Mesendoderm (in vitro differentiated cells): ENCODE data around the gene SPG11.

Source experiments
- DNase-seq: peaks from one replicate; pipeline ENCODE4 v3.0.0; 2013
- H2AK5ac ChIP-seq: 2 replicates; pipeline ENCODE4 v1.6.1; 2013; ENCODE audit warnings: low read length, inconsistent platforms
- H2BK120ac ChIP-seq: 2 replicates; pipeline ENCODE4 v1.6.1; 2013; ENCODE audit warnings: low read depth, mild to moderate bottlenecking, low read length, moderate library complexity, mixed read lengths
- H2BK15ac ChIP-seq: replicated peaks from 2 replicates; pipeline ENCODE4 v1.6.1; 2013; ENCODE audit warnings: low read depth, mild to moderate bottlenecking, moderate library complexity
- H2BK5ac ChIP-seq: 2 replicates; pipeline ENCODE4 v1.6.1; 2013; ENCODE audit warnings: low read length, inconsistent platforms
- H3K18ac ChIP-seq: 2 replicates; pipeline ENCODE4 v1.6.1; 2013; ENCODE audit warnings: mild to moderate bottlenecking, low read length, mixed read lengths
- H3K23ac ChIP-seq: one replicate; pipeline ENCODE4 v1.6.1; 2013; ENCODE audit warnings: low read length
- H3K27ac ChIP-seq: 2 replicates; pipeline ENCODE4 v1.5.1; 2013; ENCODE audit warnings: low read depth, mild to moderate bottlenecking, inconsistent platforms, low read length, moderate library complexity
- H3K27me3 ChIP-seq: 2 replicates; pipeline ENCODE4 v1.6.1; 2013; ENCODE audit warnings: low read length, control low read depth, mild to moderate bottlenecking, inconsistent platforms; ENCODE audit not compliant: insufficient read depth, poor library complexity
- H3K36me3 ChIP-seq: 2 replicates; pipeline ENCODE4 v1.6.1; 2013; ENCODE audit warnings: low read length, inconsistent platforms; ENCODE audit not compliant: control insufficient read depth, insufficient read depth
- H3K4ac ChIP-seq: one replicate; pipeline ENCODE4 v1.6.1; 2013; ENCODE audit warnings: low read depth, mild to moderate bottlenecking, low read length, moderate library complexity
- H3K4me1 ChIP-seq: 2 replicates; pipeline ENCODE4 v1.6.1; 2013; ENCODE audit warnings: low read depth, low read length, inconsistent platforms; ENCODE audit not compliant: control insufficient read depth
- H3K4me2 ChIP-seq: 2 replicates; pipeline ENCODE4 v1.6.1; 2013; ENCODE audit warnings: low read length
- H3K4me3 ChIP-seq: 2 replicates; pipeline ENCODE4 v1.5.1; 2013; ENCODE audit warnings: mild to moderate bottlenecking, low read length
- H3K56ac ChIP-seq: one replicate; pipeline ENCODE4 v1.6.1; 2013; ENCODE audit warnings: low read length
- H3K79me1 ChIP-seq: 2 replicates; pipeline ENCODE4 v1.6.1; 2013; ENCODE audit warnings: low read length, inconsistent platforms
- H3K79me2 ChIP-seq: 2 replicates; pipeline ENCODE4 v1.6.1; 2013; ENCODE audit warnings: mild to moderate bottlenecking, low read length; ENCODE audit not compliant: control insufficient read depth, insufficient read depth
- H3K9ac ChIP-seq: 2 replicates; pipeline ENCODE4 v1.6.1; 2013; ENCODE audit warnings: low read length, inconsistent platforms
- H4K5ac ChIP-seq: one replicate; pipeline ENCODE4 v1.6.1; 2013; ENCODE audit warnings: low read length
- H4K8ac ChIP-seq: one replicate; pipeline ENCODE4 v1.6.1; 2013; ENCODE audit warnings: low read depth, mild to moderate bottlenecking, control low read depth, low read length, moderate library complexity
- WGBS: extraction: QIAGEN DNeasy Blood & Tissue Kit; methylation state at CpG from one replicate; pipeline ENCODE4 v1.1.7; 2013; ENCODE audit warnings: low lambda C conversion rate, missing lambda C conversion rate; ENCODE audit not compliant: insufficient coverage; ENCODE audit errors: extremely low coverage; 5-methylcytosine and 5-hydroxymethylcytosine counted together

The SPG11 gene

DNA sequence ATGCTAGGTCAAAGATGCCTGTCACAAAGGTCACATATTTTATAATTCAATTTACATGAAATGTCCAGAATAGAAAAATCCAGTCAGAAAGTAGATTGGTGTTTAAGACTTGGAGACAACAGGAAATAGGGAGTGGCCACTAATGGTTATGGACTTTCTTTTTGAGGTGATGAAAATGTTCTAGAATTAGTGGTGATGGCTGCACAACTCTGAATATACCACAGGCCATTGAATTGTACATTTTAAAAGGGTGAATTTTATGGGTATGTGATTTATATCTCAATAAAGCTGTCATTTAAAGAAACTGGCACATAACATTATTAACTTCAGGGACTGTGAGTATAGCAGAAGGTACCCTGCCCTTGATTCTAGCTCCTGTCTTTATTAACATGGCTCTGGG is 15.8 kb downstream of the SPG11 start:
- Histone ChIP-seq H3K36me3 (peaks cover 2% of the 10 kb centered on the region), H3K4ac (no peak overlapping the region), H3K4me1 (no peaks in the 10 kb centered on the region), H3K9ac (no peak overlapping the region), H3K27ac (no peak overlapping the region), H2AK5ac (no peak overlapping the region), H3K18ac (no peak overlapping the region), H4K5ac (no peak overlapping the region), H3K4me2 (no peak overlapping the region), H3K23ac (no peak overlapping the region), H4K8ac (no peak overlapping the region), H2BK5ac (no peak overlapping the region), H3K27me3 (no peaks in the 10 kb centered on the region), H3K56ac (no peak overlapping the region), H2BK120ac (no peak overlapping the region), H3K79me1 (no peaks in the 10 kb centered on the region), H3K79me2 (no peaks in the 10 kb centered on the region), H3K4me3 (no peak overlapping the region), H2BK15ac (no peak overlapping the region)
- no peak for DNase-seq

DNA sequence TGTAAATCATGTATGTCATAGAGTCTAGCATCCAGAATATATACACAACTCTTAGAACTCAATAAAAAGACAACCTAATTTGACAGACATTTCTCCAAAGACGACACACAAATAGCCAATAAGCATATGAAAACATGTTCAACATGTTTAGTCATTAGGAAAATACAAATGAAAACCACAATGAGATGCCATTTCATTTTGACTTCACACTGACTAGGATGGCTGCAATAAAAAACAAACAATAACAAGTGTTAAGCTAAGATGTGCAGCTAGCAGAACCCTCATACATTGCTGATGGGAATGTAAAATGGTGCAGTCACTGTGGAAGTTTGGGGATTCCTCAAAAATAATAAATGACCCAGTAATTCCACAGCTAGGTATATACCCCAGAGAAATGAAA is 16.4 kb downstream of the SPG11 start:
- Histone ChIP-seq H2AK5ac (no peak overlapping the region), H2BK15ac (no peak overlapping the region), H3K79me2 (no peaks in the 10 kb centered on the region), H4K8ac (no peak overlapping the region), H3K4me2 (no peak overlapping the region), H3K18ac (no peak overlapping the region), H3K4me1 (no peaks in the 10 kb centered on the region), H3K4me3 (no peak overlapping the region), H3K79me1 (no peaks in the 10 kb centered on the region), H2BK120ac (no peak overlapping the region), H2BK5ac (no peak overlapping the region), H3K27me3 (no peaks in the 10 kb centered on the region), H3K9ac (no peak overlapping the region), H4K5ac (no peak overlapping the region), H3K4ac (no peak overlapping the region), H3K56ac (no peak overlapping the region), H3K27ac (no peak overlapping the region), H3K23ac (no peak overlapping the region), H3K36me3 (peaks cover 2% of the 10 kb centered on the region)
- WGBS = no CpG with 5 or more reads among the region's 1 CpG
- DNase-seq = no peak

DNA sequence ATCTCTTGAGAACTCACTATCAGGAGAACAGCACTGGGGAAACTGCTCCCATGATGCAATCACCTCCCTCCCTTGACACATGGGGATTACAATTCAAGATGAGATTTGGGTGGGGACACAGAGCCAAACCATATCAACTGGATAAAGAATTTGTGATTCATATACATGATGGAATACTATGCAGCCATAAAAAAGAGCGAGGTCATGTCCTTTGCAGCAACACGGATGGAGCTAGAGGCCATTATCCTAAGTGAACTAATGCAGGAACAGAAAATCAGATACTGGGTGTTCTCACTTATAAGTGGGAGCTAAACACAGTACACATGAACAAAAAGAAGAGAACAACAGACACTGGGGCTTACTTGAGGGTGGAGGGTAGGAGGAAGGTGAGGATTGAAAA is 17.0 kb downstream of the SPG11 start:
- H2BK120ac ChIP-seq = no peak overlapping the region
- no peak overlapping the region for H3K56ac ChIP-seq
- WGBS = no CpG with 5 or more reads among the region's 2 CpGs
- no peak for DNase-seq
- H2BK15ac ChIP-seq = no peak overlapping the region
- no peak overlapping the region for H3K4me2 ChIP-seq
- no peak overlapping the region for H2AK5ac ChIP-seq
- peaks cover 2% of the 10 kb centered on the region for H3K36me3 ChIP-seq
- H3K27ac ChIP-seq = no peak overlapping the region
- no peak overlapping the region for H2BK5ac ChIP-seq
- H3K79me1 ChIP-seq = no peaks in the 10 kb centered on the region
- H3K27me3 ChIP-seq = no peaks in the 10 kb centered on the region
- no peak overlapping the region for H3K9ac ChIP-seq
- H3K18ac ChIP-seq = no peak overlapping the region
- H4K5ac ChIP-seq = no peak overlapping the region
- H4K8ac ChIP-seq = no peak overlapping the region
- H3K79me2 ChIP-seq = no peaks in the 10 kb centered on the region
- H3K23ac ChIP-seq = no peak overlapping the region
- H3K4ac ChIP-seq = no peak overlapping the region
- no peaks in the 10 kb centered on the region for H3K4me1 ChIP-seq
- H3K4me3 ChIP-seq = no peak overlapping the region

DNA sequence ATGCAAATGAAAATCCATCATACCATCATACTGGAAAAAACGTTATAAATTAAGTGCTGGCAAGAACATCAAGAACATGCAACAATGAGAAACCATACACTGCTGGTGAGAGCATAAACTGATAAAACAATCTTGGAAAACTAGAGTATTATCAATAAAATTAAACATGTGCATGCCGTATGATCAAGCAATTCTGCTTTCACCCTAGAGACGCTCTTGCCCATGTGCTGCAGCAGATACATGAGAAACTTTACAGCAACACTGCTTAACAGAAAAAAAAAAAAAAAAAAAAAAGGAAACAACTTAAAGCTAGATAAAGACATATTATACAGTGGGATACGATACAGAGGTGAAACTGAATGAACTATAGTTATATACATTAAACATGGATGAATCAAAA is 21.8 kb downstream of the SPG11 start:
- no CpG with 5 or more reads among the region's 4 CpGs for WGBS
- Histone ChIP-seq H2BK15ac (no peak overlapping the region), H3K18ac (no peak overlapping the region), H4K5ac (no peak overlapping the region), H3K56ac (no peak overlapping the region), H3K4me3 (no peak overlapping the region), H2BK5ac (no peak overlapping the region), H2AK5ac (no peak overlapping the region), H3K79me1 (no peaks in the 10 kb centered on the region), H4K8ac (no peak overlapping the region), H3K9ac (no peak overlapping the region), H2BK120ac (no peak overlapping the region), H3K4me1 (no peaks in the 10 kb centered on the region), H3K79me2 (no peaks in the 10 kb centered on the region), H3K27ac (no peak overlapping the region), H3K4ac (no peak overlapping the region), H3K36me3 (no peaks in the 10 kb centered on the region), H3K23ac (no peak overlapping the region), H3K27me3 (no peaks in the 10 kb centered on the region), H3K4me2 (no peak overlapping the region)
- DNase-seq = no peak

DNA sequence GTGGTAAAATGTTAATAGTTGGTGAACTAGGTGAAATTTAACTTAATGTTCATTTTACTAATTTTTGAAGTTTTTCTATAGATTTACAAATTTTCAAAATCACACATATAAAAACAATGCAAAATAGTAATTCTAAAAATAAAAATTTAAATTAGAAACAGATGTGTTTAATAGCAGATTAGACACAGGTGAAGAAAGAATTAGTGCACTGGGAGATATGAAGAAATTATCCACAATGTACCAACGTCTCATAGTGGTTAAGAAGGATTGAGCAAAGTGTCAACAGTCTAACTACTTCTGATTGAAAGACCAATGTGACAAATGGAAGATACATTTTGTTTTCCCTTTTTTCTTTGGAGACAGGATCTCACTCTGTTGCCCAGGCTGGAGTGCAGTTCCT is 26.5 kb downstream of the SPG11 start:
- Histone ChIP-seq H2BK15ac (no peak overlapping the region), H3K18ac (no peak overlapping the region), H3K79me2 (no peaks in the 10 kb centered on the region), H3K9ac (no peak overlapping the region), H3K4me1 (no peaks in the 10 kb centered on the region), H4K8ac (no peak overlapping the region), H2AK5ac (no peak overlapping the region), H3K4me3 (no peak overlapping the region), H3K4me2 (no peak overlapping the region), H3K36me3 (no peaks in the 10 kb centered on the region), H2BK5ac (no peak overlapping the region), H3K4ac (no peak overlapping the region), H3K27me3 (no peaks in the 10 kb centered on the region), H3K79me1 (no peaks in the 10 kb centered on the region), H2BK120ac (no peak overlapping the region), H3K27ac (no peak overlapping the region), H4K5ac (no peak overlapping the region), H3K56ac (no peak overlapping the region), H3K23ac (no peak overlapping the region)
- DNase-seq = no peak
- WGBS = no CpG with 5 or more reads among the region's 1 CpG

DNA sequence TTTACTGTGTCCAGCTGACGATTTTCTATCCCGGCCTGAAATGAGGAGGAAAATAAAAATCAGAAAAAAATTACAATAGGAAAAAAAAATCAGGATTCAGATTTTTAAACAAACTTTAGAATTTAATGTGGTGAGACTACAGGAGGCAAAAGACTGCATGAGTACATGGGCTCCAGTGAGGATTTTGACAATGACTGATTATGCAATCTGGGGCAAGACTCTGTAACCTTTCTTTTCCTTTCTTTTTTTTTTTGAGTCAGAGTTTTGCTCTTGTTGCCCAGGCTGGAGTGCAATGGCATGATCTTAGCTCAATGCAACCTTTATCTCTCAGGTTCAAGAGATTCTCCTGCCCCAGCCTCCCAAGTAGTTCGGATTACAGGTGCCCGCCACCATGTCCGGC is 29.9 kb downstream of the SPG11 start:
- no peak overlapping the region for H2BK120ac ChIP-seq
- H2BK5ac ChIP-seq = no peak overlapping the region
- no peak overlapping the region for H4K8ac ChIP-seq
- DNase-seq = no peak
- H3K9ac ChIP-seq = no peak overlapping the region
- H3K4me2 ChIP-seq = no peak overlapping the region
- H4K5ac ChIP-seq = no peak overlapping the region
- no peaks in the 10 kb centered on the region for H3K36me3 ChIP-seq
- no peaks in the 10 kb centered on the region for H3K79me1 ChIP-seq
- no peak overlapping the region for H3K27ac ChIP-seq
- no peak overlapping the region for H3K18ac ChIP-seq
- H3K79me2 ChIP-seq = no peaks in the 10 kb centered on the region
- no peak overlapping the region for H3K4me3 ChIP-seq
- no peak overlapping the region for H3K4ac ChIP-seq
- H2BK15ac ChIP-seq = no peak overlapping the region
- H3K56ac ChIP-seq = no peak overlapping the region
- H2AK5ac ChIP-seq = no peak overlapping the region
- H3K23ac ChIP-seq = no peak overlapping the region
- no peaks in the 10 kb centered on the region for H3K27me3 ChIP-seq
- H3K4me1 ChIP-seq = no peaks in the 10 kb centered on the region
- no CpG with 5 or more reads among the region's 5 CpGs for WGBS
